GM21825 (cell line): Measurements from ENCODE around the gene COL5A1.
"Not testable (repeated sequence)": the region's sequence is repeated elsewhere in the genome, so short reads cannot be mapped to it uniquely, and the experiment has no call there.

Source experiments
- ATAC-seq: cut with Tn5 transposase; IDR thresholded peaks from one replicate; pipeline ENCODE4 v1.9.1; 2021; ENCODE audit warnings: mild to moderate bottlenecking, moderate library complexity; ENCODE audit not compliant: unreplicated experiment

Gene COL5A1

DNA sequence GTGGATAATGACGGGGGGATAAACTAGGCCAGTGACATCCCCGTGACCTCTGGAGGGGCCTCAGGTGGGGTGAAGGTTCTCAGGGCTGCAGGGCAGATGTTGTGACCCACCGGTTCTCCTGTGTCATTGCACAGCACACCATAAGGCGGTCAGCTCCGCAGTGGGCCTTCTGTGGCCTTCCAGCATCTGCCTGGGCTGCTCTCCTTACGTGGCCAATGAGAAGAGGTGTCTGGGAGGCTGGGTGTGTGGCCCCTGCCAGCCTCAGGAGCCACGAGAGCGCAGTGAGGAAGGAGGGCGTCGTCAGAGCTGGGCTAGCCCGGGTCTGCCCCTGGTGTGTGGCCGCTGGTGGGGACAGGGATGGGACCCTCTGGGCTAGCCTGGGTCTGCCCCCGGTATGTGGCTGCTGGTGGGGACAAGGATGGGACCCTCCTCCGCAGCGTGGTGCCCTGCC is 48.7 kb downstream of the COL5A1 start:
- ATAC-seq: no peak

DNA sequence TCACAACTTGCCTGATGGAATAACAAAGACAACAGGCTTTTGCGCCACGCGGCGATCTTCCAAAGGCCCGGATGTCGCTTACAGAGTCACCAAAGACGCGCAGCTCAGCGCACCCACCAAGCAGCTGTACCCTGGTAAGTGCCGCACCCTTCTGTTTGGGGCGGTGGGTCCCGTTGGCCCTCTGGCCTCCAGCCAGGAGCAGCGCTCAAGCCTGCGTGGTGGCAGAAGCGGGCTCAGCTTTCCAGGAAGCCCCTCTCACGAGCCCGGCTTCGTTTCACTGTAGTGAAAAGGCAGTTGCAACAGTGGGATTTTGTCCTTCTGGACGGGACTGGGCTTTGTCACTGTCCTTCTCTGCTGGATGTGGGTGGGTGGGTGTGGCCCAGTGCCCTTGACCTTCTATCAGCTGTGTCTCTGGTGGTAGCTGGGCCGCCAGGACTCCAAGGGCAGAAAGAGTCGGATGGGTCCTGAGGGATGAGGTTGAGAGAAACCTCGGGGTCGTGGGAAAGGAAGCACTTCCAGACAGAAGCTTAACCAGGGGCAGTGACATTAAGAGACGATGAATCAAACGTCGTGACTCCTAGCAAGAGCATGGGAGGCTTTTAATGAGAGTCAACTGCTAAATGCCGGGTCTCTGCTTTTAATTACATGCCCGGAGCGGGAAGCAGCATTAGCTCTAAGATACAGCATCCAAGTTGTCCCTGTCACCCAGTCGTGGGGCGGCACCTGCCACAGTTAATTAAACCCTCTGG is 49.5 kb downstream of the COL5A1 start:
- ATAC-seq: no peak

DNA sequence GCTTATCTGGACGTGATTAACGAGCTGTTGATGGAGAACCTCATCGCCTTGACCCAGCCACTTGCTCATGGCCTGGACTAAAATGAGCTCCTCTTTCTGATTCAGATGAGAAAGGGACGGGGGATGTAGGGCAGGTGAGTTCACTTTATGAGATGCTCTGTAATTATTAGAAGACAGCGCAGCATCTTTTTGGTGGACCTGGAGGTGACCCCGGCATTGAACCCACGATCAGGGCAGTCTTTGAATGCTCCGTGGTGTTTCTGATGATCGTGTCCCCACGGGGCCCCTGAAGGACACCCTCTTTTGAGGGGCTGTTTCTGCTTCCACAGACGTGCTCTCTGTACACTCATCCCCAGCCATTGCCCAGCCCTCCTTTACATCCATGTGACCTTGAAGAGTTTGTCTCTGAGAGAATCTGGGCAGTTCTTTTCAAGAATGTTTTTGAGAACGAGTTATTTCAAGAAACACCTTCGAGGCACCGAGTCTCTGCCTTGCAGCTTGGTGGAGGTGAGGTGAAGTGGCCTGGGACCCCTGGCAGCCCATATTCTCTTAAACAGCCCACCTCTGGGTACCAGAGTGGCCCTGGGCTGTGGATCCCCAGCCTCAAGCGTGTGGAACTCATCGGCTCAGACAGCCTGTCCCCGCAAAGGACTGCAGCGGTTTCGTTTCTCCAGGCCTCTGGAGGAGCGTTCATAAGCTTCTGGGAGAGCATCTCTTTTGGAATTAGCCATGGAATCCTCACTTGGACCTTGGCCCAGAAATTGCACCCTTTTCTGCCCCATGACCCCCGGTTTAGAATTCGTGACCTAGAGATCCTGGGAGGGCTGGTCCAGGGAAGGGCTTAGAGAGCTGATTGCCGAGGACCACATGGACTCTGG is 50.3 kb downstream of the COL5A1 start:
- no peak for ATAC-seq

DNA sequence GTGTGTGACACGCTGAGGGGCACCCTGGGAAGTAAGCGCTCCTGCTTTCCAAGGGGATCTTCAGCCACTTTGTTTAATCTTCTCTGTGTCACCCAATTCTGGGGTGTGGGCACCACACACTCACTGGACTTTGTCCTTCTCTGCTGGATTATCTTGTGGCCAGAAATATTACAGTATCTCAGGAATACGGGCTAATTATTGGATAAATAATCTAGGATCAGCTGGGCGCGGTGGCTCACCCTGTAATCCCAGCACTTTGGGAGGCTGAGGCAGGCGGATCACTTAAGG is 50.9 kb downstream of the COL5A1 start:
- ATAC-seq: no peak

DNA sequence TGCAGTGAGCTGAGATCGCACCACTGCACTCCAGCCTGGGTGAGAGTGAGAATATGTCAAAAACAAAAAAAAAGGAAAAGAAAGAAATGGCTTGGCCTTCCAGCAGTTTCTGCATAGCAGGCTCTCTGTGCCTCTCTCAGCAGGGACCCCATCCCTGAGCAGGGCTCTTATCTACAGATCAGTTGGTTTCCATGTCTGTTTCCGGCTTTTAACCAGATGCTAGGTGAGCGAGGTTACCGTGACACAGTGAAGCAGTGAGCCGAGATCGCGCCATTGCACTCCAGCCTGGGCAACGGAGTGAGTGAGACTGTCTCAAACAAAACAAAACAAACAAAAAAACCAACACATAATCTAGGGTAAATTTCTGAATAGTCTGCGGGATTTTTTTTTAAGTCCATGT is 51.4 kb downstream of the COL5A1 start:
- no peak for ATAC-seq

DNA sequence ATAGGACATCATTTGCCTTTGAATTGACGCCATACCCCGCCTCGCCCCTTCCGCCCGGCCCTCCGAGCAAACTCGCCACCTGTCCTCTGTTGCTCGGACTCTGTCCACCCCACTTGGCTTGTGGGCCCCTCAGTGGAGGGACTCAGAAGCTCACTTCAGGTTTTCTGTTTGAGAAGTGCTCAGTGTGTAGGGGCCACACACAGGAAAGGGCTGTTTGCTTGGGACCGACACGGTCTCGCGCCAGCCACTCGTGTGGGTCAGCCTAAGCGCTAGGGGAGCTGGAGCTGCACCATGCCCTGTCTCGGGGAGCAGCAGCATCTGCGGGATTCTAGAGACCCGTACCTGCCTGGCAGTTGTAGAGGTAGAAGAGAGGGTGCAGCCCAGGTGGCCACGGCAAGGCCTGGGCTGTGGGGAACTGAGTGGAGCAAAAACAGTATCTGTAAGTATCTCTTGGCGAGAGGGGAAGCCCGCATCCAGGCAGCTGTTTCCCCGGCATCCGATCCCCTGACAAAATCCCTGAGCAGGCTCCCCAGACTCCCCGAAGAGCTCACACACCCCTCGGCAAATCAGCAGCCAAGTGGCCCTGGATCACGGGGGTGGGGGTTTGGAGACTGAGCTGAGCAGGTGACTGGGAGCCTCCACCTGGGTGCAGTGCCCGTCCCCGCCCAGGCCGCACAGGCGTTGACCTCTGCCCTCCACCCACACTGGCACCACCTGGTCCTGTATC is 52.2 kb downstream of the COL5A1 start:
- ATAC-seq: no peak

GRCh38 chr9:134694368-134694665 is 52.7 kb downstream of the COL5A1 start:
- no peak for ATAC-seq

DNA sequence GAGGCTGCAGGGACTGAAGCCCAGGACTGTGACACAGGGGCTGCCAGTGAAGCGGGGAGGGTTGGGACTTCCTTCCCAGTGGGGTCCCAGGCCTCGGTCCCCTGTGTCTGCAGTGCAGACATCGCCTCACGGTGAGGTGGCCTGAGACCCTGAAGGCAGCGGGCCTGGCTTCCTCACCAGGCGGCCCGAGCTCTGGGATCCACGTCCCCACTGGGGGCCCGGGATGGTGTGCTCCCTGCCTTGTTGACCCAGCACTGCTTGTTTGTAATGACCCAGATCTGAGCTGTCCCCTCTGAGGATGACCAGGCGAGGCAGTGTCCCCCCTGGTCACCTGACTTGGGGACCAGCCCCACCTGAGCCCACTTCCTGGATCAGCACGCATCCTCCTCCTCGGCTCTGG is 53.1 kb downstream of the COL5A1 start:
- no peak for ATAC-seq

- ATAC-seq: no peak
These were observed 53.5 kb downstream of the COL5A1 start for GRCh38 chr9:134695144-134695543.

DNA sequence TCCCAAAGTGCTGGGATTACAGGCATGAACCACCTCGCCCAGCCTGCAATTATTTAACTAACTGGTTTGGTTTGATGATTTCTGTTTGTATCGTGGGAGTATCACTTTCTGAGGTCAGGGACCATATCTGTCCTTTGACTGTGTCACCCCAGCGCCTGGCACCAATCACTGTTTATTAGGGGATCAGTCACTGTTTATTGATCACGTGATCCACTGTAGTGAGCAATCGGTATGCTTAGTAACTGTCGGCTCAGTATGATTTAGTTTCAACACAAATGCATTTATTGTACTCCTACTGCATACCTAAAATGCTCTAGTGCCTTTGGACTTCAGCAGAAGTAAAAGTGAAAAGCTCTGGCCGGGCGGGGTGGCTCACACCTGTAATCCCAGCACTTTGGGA is 54.8 kb downstream of the COL5A1 start:
- no peak for ATAC-seq

DNA sequence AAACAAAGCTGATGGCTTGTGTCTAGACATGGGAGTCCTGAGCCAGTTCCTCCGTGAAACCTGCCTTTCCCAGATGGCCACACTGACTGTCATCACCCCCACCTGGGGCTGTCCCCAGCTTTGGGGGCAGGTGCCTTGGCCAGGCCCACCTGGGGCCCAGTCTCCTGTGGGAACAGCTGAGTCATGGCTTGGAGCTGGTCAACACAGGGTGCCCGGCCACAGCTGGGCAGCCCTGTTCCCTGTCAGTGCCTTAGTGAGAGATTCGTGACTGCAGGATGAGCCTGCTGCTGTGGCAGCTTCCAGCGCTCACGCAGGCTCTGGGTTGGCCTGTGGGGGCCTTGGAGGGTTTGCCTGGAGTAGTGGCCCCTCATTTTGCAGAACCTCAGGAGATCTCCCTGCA is 56.5 kb downstream of the COL5A1 start:
- ATAC-seq: no peak

DNA sequence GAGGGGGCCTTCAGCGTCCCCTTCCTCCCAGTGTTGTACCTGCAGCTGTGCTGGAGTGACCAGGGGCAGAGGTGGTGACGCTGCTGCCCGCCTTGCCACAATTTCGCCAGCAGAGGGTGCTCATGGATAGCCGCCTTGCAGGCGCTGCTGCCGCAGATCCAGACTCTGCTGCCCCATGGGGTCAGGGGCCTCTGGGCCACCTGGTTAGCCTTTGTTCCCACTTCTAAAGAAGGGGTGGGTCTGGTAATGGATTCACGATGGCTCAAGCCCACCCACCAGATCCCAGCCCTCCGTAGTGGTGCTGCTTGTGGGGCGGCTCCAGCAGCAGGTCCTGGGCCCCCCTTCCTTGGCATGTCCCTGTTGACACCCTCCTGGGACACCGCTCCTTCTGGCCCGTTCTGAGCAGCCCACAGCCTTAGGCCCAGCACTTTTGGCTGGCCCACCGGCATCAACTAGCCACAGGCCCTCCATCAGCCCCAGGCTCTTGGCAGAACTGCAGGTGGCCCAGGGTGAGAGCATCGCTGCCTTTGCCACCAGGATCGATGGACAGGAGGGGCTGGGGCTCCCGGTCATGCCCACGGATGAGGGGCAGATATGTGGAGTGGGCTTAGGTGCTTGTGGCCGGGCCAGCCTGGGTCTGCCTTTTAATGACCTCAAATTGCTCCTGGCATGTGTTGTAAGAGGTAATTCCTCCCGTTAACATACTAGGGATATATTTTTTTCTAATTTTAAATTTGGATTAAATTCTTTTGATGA is 57.2 kb downstream of the COL5A1 start:
- no peak for ATAC-seq

DNA sequence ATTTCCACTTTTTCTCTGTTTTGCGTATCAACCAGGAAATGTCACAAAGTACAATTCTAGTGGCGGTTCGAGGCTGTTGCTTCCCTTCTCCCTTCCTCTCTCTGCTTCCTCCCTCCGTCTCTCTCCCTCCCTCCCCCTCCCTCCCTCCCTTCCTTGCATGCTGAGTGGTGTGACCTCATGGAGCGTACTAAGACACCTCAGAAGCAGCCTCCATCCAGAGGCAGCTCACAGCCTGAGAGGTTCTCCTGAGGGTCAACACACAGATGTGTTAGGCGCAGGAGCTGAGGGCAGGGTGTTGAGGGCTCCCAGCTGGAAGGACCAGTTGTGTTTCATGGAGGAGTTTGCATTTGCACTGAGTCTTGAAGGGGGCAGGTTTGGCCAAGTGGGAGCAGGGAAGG is 57.7 kb downstream of the COL5A1 start:
- ATAC-seq: no peak

DNA sequence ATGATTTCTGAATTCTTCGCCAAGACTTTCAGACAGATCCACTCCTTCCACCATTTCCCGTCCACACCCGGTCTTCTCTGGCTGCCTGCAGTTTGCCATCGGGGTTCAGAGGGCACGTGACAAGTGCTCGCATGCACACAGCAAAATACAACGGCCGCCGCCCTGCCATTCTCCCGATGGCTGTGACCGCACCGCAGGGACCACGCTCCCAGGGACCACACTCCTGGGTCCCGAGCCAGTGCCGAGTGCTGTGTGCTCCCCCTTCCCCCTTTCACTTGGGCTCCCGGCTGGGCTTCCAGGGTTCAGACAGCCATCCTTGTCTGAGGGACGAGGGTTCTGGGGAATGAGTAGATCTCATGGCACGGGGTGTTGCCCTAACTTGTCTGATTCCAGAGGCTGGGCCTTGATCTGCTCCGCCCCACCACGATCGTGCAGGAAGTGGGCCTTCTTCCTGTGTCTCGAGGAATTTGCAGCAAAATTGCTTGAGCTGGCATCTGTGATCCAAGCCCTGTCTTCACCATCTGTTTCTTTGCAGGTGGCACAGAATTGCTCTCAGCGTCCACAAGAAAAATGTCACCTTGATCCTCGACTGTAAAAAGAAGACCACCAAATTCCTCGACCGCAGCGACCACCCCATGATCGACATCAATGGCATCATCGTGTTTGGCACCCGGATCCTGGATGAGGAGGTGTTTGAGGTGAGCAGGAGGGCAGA is 59.2 kb downstream of the COL5A1 start:
- ATAC-seq: no peak

DNA sequence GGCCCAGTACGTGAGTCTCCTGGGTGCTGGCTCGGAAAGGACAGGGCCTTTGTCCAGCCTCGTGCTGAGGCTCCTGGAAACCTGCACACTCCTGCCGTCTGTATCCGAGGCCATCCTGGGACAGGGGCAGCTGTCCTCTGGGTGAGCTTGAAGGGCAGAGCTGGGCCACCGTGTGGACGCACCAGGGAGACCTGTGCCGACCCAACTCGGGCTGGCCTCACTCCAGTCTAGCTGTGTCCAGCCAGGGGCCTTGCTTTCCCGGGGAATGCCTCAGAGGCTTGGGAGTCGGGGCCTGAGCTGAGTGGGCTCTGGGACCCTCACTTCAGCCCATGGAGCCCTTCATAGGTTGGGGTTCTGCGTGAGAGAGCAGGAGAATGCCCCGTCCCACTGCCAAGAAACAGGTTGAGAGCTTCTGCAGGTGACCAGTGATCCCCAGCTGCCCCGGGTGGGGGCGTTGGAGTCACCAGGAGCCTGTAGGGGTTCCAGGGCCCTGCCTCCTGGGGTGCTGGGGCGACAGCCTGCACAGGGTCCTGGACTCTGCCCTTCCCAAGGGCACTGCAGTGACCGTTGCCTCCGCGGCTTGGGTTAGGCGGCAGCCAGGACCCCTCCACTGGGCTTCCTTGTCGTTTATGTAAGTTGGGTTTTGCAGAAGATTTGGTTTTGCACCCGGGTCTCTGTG is 60.1 kb downstream of the COL5A1 start:
- ATAC-seq: no peak

- ATAC-seq: no peak
These were observed 60.7 kb downstream of the COL5A1 start for GRCh38 chr9:134702291-134702690.

- not testable (repeated sequence) for ATAC-seq
These were observed 62.1 kb downstream of the COL5A1 start for GRCh38 chr9:134703730-134704114.

- no peak for ATAC-seq
These were observed 62.9 kb downstream of the COL5A1 start for GRCh38 chr9:134704498-134704897.

GRCh38 chr9:134705786-134706185 is 64.2 kb downstream of the COL5A1 start:
- ATAC-seq: no peak

DNA sequence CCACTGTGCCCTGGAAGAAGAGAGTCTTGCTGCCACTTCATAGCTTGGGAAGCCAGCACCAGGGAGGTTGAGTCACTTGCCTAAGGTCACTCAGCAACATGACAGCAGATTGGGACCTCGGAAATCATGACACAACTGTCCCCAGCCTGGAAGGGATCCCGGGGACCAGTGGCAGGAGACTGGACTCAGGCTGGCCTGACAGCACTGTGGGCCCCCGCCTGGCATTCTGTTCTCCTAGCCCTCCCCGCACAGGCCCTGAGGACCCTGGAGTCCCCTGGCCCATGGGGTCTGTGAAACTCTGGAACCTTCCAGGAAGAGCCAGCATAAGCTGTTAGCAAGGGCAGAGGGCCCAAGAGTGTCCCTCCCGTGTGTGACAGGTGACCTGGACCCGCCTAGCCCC is 64.9 kb downstream of the COL5A1 start:
- no peak for ATAC-seq
